T-helper 2 cell treated with Interferon-gamma antibody and Interleukin-4, amounts not matched to agents 100 ng/mL and 5 ng/mL, for 36 hours (primary cell): ENCODE results near the gene UBE2E1. TPM values are rescaled to one million over a fixed set of nuclear protein-coding genes. Genes with fewer than 3 reads are reported as not detected.
"Not testable (repeated sequence)": the region's sequence is repeated elsewhere in the genome, so short reads cannot be mapped to it uniquely, and the experiment has no call there.

Experiments used
- intact Hi-C: fragments of 100-400 bp; cut with micrococcal nuclease; formaldehyde crosslinking; loops from one replicate; pipeline ENCODE4 v1.15.1; 2023
- total RNA-seq: library from RNA; stranded (reverse); gene quantifications from 2 replicates; pipeline ENCODE4 v1.2.3, GENCODE V29; 2022

The UBE2E1 gene
- total RNA-seq, 1 donor from 2014 or later: 68.5 TPM

DNA sequence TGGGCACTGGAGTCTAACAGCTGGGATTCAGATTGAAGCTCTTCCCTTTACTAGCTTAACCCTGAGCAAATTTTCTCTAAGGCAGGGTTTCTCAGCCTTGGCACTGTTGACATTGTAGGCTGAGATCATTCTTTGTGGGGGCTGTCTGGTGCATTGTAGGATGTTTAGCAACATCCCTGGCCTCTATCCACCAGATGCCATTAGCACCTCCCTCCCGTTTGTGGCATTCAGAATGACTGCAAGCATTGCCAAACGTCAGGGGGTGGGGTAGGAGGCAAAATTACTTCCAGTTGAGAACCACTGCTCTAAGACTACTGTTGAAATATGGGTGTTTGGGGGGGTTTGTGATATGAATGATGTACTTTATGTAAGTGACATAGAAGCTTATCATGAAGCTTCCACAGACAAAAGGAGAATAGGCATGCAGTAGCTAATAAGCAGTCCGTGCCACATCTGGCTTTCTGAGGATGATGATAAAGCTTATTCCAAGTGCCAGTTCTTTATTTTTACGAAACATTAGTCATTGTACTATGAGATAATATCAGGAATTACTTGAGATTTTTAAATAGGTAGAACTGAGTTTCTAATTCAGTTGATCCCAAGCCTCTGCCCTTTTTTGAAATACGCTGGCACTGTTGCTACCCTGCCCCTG is 71.7 kb downstream of the UBE2E1 start:
- intact Hi-C loops: no loop called here

DNA sequence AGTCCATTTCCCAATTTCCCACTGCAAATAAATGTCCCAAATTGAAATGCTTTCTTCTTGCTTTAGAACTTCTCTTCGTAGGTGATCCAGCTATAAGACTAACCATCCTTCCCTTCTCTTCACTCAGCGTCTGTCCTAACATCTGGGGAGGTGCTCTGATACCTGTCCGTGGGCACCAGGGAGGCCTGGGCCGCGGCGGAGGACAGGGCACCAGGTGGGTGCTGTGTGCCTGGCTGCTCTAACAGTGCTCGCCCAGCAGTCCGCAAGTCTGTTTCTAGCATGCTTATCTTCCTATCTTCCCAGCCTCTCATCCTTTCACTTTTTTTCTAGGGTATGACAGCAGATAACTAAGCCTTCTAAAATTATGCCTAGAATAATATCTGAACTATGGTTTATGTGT is 73.7 kb downstream of the UBE2E1 start:
- intact Hi-C loops: no loop called here

DNA sequence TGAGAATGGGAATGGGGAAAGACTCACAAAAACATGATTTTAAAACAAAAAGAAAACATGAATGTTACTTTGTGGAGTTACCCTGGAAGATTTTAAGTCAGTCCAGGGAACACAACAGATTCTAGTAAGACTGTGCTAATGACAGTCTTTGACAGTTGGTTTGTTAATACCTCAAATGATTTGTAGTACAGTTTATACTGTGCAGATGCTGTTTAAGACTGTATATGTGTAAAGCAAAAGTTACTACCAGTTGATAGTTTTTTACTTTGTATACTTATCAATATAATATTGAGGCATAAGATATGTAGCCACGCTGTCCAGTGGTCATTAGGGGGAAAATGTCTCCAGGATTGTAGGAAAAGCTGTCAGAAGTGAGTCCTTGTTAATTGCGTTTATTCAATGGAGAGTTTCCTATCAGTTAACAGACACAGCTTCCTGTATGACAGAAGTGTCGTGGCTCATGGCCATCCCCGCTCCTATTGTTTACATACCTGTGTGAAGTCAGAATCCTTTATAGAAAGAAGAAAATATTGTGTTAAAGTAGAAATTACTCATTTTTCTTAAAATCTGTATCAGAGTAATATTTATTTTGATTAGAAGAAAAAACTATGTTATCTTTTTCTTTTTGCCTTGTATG is 75.1 kb downstream of the UBE2E1 start:
- intact Hi-C loops: no loop called here

DNA sequence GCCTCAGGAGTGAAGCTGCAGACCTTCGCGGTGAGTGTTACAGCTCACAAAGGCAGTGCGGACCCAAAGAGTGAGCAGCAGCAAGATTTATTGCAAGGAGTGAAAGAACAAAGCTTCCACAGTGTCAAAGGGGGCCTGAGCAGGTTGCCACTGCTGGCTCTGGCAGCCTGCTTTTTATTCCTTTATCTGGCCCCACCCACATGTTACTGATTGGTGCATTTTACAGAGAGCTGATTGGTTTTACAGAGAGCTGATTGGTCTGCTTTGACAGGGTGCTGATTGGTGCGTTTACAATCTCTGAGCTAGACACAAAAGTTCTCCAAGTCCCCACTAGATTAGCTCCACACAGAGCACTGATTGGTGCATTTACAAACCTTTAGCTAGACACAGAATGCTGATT is 76.2 kb downstream of the UBE2E1 start:
- intact Hi-C loops: not testable (repeated sequence)

DNA sequence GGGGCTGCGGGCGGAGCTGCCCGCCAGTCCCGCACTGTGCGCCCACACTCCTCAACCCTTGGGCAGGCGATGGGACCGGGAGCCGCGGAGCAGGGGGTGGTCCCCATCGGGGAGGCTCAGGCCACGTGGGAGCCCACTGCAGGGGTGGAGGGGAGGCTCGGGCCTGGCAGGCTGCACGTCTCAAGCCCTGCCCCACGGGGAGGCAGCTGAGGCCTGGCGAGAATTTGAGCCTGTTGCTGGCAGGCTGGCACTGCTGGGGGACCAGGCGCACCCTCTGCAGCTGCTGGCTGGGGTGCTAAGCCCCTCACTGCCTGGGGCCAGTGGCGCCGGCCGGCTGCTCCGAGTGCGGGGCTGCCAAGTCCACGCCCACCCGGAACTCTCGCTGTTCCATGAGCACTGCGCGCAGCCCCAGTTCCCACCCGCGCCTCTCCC is 76.7 kb downstream of the UBE2E1 start:
- intact Hi-C loops: no loop called here

DNA sequence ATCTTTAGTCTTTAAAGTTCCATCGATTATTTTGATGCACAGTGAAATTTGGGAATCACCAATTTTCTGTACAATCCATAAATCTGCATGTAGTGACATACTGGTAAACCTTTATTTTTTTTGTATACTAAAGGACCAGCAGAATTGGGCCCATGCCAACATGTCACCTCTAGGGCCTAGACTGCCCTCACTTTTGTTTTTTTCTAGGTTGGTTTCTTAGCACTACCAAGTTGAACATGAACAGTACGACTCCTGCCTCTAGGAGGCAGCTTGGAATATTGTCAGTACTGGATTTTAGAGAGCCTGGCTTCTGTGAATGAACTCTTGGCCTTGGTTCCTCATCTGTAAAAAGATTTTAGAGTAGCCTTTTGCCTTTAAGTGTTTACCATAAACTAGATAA is 78.7 kb downstream of the UBE2E1 start:
- intact Hi-C loops: no loop called here

DNA sequence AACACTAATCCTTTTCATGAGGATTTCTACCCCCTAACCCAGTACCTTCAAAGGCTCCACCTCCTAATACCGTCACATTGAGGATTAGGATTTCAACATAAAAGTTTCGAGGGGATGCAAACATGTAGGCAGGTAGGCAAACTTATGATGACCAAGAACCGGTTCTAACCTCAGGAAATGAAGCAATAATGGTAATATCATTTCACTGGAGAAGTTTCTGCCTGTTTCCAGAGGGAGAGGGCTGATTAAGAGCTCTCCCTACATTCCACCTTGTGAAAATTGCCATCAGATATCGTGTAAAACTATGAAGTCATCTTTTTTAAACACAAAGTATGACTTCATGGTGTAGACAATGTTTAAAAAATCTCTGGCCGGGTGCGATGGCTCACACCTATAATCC is 79.5 kb downstream of the UBE2E1 start:
- intact Hi-C loops: loop anchor here (5.0 kb wide), 1 partner anchor 117 kb away; no protein-coding TSS in a partner anchor

DNA sequence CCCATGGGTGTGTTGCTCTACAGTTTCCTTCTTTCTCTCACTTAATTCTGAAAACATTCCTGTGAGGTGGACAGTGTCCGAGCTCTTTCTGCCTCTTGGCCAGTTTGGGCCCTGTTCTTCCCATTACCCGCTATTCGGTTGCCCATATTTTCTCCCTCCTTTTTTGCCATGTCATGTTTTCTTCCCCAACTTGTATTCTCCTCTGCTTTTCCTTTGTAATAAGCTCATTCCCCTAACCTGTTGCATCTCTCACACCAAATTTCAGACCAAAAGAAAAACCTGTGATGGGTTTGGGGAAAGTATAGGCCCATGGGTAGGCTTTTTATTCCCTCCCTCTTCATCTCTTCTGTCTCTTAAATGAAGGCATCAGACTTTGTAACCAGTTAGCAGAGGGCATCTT is 80.6 kb downstream of the UBE2E1 start:
- intact Hi-C loops: loop anchor here (5.0 kb wide), 1 partner anchor 116 kb away; no protein-coding TSS in a partner anchor

DNA sequence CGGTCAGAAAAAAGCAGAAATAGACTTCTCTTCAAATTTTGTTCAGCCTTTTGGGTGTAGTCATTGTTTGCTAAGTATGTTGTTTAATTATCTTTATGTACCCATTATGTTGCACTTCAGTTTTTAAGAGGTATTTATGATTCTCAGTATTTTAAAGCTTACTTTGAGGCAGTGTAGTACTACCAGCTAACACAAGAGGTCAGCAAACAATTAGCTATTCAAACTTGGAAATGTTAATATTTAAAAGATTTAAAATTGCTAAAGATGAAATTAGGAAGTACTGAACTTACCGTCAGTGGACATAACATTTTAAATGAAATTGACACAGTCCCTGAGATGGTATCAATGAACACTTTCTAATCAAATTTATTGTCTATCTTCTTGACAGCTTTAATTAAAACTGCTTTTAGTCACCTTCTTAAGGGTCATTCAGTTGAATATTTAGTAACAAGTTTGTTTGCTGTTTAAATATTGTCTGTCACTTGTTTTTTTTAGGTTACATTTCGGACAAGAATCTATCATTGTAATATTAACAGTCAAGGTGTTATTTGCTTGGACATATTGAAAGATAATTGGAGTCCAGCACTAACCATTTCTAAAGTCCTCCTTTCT is 83.0 kb downstream of the UBE2E1 start:
- intact Hi-C loops: loop anchor here (1.0 to 5.0 kb wide), 2 partner anchors 28 to 114 kb away; partner anchors contain the start of gene NKIRAS1

DNA sequence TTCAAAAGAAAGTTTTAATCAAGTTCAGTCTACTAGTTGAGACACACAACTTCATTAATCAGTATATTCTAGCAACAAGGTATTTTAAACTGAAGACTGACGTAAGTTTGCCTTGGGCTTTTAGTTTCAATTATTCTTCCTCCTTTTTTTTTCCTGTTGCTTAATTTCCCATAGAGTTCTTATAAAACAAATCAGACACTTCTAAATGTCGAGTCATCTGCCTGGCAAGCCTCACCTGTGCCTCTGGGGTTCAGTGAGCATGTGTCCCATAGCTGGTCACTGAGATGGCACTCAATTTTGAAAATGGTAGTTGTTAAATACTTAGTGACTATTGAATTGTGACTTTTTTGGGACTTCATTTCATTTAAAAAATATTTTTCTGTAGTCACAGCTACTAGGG is 83.6 kb downstream of the UBE2E1 start:
- intact Hi-C loops: loop anchor here (5.0 kb wide), 1 partner anchor 113 kb away; no protein-coding TSS in a partner anchor

DNA sequence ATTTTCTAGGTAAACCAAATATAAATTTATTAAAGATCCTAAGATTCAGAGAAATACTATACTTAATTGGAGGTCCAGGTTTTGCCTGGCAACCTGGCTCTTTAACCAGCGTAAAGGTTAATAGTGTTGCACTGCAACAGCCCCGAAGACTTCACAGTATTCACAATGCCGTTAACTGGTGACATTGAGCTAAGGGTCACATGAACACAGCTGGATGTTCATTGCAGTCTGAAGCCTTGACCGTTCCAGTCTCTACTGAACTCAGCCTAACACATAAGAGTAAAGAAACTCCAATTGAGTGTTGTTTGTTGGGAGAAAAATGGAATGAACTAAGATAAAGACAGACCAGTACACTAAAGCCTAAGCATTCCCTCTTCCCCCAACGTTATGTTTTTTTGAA is 84.2 kb downstream of the UBE2E1 start:
- intact Hi-C loops: loop anchor here (5.0 kb wide), 1 partner anchor 112 kb away; no protein-coding TSS in a partner anchor

DNA sequence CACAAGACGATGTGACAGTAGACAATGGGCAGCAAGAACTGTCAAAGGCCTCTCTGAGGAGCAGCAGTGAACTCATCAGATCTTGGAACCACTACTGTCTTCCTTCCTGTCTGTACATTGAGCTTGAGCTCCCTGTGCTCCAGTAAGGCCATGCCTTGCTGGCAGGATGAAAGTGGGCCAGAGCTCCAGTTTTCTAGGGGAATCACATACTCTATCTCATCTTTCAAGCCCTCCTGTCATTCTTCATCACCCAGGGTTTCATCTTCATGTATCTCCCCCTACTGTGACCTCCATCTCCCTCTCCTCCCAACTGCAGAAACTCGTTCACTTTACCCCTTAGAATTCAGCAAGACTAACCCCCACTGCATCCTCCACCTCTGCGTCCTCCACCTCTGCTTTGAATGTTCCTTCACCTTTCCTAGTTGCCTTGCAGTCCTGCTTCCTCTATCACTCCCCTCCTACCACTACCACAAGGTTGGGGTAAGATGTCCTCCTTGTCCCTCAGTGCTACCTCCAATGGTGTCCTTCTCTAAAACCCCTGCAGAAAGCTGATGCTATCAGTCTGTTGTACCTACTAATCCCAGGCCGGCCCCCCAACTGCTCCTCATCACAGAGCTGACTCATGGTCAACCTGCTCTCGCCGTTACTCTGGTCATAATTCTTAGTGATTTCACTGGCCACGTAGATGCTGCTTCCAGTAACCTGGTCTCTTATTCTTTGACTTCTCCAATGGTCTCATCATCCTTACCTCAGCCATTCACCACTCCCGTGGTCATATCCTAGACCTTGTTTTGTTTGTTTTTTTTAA is 88.7 kb downstream of the UBE2E1 start:
- intact Hi-C loops: no loop called here

DNA sequence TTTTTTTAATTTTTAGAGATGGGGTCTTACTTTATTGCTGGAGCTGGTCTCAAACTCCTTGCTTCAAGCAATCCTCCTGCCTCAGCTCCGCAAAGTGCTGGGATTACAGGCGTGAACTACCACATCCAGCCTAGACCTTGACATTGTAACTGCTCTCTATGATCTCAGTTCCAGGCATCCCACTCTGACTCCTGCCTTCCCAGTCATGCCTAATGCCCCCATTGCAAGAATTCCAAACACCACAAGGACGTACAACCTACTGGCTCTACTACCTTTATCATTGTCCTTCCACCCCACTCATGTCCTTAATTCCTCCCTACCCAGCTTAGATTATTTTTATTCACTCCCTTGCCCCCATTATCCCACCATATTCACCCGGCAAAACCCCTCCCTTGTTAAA is 89.4 kb downstream of the UBE2E1 start:
- intact Hi-C loops: no loop called here

DNA sequence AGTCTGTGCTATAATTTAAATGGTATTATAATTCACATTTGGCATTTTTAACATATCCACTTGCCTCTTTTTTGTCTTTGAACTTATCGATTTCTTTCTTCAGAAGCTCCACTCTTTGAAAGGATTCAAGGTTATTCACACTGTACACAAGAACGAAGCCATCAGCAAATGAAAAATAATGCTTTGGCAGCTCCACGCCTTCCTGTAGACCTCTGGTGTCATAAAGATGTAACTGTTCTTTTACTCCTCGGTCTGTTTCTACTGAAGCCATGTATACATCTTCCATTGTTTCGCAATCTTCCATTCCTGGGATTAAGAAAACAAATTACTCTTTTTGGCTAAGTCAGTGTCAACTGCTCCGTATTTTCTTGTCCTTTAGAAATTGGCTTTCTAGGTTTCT is 95.0 kb downstream of the UBE2E1 start:
- intact Hi-C loops: loop anchor here (5.0 kb wide), 1 partner anchor 88 kb away; no protein-coding TSS in a partner anchor

DNA sequence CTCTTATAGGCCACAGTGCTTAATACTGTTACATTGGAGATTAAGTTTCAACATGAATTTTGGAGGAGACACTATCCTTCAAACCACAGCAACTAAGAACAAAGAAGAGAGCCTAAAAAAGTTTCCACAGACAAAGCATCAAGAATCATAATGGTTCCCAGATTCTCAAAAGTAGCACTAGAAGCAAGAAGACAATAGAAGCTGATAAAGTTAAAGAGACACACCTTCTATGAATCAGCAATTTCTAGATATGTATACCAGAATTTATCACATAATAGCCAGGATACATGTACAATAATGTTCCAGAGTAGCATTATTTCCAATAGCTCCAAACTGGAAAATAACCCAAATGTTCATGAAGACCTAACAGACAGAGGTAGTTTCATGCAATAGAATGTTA is 98.8 kb downstream of the UBE2E1 start:
- intact Hi-C loops: loop anchor here (5.0 kb wide), 1 partner anchor 92 kb away; no protein-coding TSS in a partner anchor

DNA sequence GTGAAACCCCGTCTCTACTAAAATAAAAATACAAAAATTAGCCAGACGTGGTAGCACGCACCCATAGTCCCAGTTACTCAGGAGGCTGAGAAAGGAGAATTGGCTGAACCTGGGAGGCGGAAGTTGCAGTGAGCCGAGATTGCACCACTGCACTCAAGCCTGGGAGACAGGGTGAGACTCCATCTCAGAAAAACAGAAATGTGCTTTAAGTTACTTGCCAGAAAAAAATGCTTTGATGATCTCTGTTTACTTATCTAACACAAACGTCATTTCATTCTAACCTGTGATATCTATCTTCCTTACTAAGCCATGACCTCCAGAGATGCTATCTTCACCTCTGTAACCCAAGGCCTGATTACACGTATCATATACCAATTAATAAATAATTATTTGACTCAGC is 103.6 kb downstream of the UBE2E1 start:
- intact Hi-C loops: no loop called here

DNA sequence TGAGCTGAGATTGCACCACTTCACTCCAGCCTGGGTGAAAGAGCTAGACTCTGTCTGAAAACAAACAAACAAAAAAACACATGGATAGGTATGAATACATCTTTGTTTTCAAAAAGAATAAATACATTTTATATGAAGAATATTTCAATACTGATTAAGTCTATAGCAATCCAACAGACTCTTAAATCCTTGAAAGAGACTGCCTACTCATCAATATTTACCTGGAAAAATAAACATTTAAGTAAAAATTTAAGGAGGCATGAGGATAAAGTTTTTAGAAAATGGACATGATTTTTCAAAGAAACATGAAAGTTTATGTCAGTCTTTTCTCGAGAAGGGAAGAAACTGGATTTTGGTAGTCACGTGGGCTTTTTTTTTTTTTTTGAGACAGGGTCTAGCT is 105.6 kb downstream of the UBE2E1 start:
- intact Hi-C loops: loop anchor here (10.0 kb wide), 1 partner anchor 1753 kb away; the partner anchor contains the start of gene TOP2B

DNA sequence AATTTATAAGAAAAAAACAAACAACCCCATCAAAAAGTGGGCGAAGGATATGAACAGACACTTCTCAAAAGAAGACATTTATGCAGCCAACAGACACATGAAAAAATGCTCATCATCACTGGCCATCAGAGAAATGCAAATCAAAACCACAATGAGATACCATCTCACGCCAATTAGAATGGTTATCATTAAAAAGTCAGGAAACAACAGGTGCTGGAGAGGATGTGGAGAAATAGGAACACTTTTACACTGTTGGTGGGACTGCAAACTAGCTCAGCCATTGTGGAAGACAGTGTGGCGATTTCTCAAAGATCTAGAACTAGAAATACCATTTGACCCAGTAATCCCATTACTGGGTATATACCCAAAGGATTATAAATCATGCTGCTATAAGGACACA is 106.6 kb downstream of the UBE2E1 start:
- intact Hi-C loops: loop anchor here (10.0 kb wide), 1 partner anchor 1752 kb away; the partner anchor contains the start of gene TOP2B

DNA sequence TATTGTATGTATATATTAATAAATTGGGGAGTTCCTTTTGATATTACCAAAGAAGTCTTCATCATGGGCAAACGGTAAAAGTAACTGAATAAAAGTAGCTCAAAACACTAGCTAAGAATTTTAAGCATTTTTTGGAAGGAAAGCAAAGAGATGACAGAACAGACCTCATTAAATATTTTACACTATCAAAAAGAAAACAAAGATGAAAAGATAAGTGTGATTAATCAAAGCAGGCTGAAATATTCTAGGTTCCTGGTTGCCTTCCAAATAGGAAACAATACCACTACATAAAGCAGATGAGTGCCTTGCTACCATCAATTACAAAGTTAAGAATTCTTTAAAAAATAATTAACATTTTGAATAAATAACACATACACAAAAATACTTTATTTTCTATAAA is 107.4 kb downstream of the UBE2E1 start:
- intact Hi-C loops: loop anchor here (10.0 kb wide), 1 partner anchor 1752 kb away; the partner anchor contains the start of gene TOP2B

DNA sequence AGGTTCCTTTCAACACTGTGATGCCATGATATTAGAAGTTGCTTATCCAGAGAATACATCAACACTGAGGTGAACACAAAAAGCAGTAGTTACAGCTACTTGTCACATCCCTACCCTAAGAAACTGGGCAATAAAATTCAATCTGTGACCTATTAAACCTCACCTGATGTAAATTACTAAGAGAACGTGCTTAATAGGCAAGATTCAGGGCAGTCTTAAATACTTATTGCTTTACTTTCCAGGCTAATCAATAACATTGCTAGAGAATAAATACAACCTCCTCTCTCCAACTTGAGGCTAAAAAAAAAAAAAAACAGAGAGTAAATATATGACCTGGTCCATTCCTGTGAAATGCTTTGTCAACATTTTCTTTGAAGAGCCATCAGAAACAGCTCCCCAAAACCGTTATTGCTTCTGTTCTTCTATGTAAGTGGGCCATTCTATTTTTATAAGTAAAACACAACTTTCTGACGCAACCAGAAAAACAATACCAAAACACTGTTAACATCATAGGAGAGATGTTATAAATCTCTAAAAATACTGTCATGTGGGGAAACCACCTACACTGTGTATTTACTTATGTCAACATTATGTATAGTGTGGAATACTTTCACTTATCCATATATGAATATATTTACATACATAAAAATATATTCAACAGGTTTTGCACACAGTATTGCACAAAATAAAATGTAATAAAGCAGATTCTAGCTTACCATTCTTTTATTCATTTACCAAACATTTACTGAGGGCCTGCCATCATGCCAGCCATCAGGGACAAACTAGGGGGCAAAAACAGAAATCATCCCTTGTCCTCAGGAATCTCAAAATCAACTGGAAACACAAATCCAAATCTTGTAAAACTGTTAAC is 108.4 kb downstream of the UBE2E1 start:
- intact Hi-C loops: loop anchor here (10.0 kb wide), 1 partner anchor 1751 kb away; the partner anchor contains the start of gene TOP2B
